Fibroblast of skin of back (primary cell): Measurements from ENCODE around the gene ATP8B2. TPM values are rescaled to one million over a fixed set of nuclear protein-coding genes. Genes with fewer than 3 reads are reported as not detected.
"Not testable (repeated sequence)": the region's sequence is repeated elsewhere in the genome, so short reads cannot be mapped to it uniquely, and the experiment has no call there.

Source experiments
- DNase-seq: peaks from one replicate; pipeline ENCODE4 v3.0.0-alpha.2; 2013
- polyA plus RNA-seq, 2 experiments: library from polyadenylated mRNA; unstranded; fragments of 120-200 nt; gene quantifications; one replicate each; pipeline ENCODE4 v1.2.1, GENCODE V29; 2013; ENCODE audit not compliant: insufficient read length in 2 of 2

ATP8B2 gene, protein sequence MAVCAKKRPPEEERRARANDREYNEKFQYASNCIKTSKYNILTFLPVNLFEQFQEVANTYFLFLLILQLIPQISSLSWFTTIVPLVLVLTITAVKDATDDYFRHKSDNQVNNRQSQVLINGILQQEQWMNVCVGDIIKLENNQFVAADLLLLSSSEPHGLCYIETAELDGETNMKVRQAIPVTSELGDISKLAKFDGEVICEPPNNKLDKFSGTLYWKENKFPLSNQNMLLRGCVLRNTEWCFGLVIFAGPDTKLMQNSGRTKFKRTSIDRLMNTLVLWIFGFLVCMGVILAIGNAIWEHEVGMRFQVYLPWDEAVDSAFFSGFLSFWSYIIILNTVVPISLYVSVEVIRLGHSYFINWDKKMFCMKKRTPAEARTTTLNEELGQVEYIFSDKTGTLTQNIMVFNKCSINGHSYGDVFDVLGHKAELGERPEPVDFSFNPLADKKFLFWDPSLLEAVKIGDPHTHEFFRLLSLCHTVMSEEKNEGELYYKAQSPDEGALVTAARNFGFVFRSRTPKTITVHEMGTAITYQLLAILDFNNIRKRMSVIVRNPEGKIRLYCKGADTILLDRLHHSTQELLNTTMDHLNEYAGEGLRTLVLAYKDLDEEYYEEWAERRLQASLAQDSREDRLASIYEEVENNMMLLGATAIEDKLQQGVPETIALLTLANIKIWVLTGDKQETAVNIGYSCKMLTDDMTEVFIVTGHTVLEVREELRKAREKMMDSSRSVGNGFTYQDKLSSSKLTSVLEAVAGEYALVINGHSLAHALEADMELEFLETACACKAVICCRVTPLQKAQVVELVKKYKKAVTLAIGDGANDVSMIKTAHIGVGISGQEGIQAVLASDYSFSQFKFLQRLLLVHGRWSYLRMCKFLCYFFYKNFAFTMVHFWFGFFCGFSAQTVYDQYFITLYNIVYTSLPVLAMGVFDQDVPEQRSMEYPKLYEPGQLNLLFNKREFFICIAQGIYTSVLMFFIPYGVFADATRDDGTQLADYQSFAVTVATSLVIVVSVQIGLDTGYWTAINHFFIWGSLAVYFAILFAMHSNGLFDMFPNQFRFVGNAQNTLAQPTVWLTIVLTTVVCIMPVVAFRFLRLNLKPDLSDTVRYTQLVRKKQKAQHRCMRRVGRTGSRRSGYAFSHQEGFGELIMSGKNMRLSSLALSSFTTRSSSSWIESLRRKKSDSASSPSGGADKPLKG
- 57.0 TPM for polyA plus RNA-seq (2013, experiment 1 of 2; ENCODE audit: insufficient read length)
- polyA plus RNA-seq (2013, experiment 2 of 2; ENCODE audit: insufficient read length) = 64.7 TPM

DNA sequence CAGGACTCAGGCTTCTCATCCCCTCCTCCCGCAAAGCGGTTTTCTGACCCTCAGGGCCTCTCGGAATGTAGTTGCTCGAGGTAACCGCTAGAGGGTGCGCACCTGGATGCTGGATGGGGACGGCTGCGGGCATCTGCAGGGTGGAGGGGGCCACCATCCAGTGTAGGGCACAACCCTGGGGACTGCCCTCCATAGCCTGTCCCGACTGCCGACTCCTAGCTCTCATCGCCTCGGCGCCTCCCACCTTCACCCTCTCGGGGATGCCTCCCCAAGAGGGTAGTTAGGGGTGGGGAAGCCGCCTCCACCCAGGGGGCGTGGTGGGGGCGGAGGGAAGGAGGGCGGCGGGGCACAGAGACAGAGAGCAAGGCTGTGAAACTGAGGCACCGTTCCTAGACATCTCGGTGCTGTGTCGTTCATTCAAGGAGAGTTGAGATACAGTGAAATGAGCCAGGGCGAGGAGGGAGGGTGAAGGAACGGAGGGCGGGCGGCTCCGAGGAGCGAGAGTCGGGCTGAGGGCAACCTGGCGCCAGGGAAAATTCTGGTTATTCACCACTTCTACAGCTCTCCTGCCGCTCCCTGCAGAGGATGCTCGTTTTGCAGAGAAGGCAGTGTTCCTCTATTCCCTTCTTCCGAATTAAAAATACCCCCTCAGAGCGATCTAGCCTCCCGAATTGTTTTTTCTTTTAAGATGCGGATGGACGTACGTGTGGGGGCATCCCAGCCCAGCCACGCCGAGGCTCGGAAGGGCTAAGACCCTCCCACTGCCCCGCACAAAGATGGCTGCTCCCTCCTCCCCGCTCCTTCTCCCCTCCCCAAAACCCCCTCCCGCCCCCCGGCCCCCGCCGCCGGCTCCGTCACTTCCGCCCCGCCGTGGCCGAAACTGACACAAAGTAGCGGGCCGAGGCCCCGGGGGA, at the start of gene ATP8B2:
Gene ATP8B2 (plus strand): TSS at position 857 of the 914 bp plus-strand sequence. CDS start 2,617 bp downstream, outside the sequence.
- DNase-seq = peak; percentile 77

DNA sequence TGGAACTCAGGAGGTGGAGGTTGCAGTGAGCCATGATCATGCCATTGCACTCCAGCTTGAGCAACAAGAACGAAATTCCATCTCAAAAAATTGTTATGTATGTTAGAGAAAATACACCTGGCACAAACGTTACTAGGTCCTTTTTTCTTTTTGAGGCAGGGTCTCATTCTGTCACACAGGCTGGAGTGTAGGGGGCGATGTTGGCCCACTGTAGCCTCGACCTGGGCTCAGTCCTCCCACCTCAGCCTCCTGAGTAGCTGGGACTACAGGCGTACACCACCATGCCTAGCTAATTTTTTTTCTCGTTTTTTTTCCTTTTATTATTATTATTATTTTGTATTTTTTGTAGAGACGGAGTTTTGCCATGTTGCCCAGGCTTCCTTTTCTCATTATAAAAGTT, 48.5 kb upstream of the ATP8B2 start:
- DNase-seq = no peak

DNA sequence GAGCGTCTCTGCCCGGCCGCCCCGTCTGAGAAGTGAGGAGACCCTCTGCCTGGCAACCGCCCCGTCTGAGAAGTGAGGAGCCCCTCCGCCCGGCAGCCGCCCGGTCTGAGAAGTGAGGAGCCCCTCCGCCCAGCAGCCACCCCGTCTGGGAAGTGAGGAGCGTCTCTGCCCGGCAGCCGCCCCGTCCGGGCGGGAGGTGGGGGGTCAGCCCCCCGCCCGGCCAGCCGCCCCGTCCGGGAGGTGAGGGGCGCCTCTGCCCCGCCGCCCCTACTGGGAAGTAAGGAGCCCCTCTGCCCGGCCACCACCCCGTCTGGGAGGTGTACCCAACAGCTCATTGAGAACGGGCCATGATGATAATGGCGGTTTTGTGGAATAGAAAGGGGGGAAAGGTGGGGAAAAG, 37.7 kb upstream of the ATP8B2 start:
- not testable (repeated sequence) for DNase-seq

DNA sequence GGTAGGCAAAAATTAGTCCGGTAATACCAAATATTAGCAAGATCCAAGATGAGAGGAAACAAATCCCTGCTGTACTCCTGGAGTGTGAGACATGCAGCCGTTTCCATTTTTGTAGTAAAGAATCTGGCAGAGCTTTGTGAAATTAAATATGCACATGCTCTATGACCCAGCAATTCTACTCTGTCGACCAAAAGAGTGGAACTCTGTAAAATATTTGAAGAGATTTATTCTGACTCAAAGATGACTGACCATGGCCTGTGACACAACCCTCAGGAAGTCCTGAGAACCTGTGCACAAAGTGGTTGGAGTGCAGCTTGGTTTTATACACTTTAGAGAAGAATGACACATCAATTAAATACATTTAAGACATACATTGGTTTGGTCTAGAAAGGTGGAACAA, 36.7 kb upstream of the ATP8B2 start:
- no peak for DNase-seq

DNA sequence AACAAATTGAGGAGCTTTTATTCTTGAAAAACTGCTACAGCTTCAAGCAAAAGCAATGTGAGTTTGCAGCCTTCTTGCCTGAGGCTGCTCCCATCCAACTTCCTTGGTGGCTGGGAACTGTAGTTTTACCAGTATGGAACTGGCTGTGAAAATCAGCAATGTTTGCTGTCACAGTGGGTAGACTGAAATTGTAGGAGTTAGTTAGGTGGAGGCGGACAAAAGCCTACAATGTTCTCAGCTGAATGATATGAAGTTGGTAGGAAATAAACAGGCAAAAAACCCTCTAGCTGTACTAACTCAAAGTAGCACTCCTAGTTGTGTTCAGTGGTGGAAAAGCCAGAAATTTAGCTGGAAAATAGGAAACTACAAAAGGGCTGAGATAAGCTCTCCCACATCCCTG, 34.4 kb upstream of the ATP8B2 start:
- DNase-seq = no peak

DNA sequence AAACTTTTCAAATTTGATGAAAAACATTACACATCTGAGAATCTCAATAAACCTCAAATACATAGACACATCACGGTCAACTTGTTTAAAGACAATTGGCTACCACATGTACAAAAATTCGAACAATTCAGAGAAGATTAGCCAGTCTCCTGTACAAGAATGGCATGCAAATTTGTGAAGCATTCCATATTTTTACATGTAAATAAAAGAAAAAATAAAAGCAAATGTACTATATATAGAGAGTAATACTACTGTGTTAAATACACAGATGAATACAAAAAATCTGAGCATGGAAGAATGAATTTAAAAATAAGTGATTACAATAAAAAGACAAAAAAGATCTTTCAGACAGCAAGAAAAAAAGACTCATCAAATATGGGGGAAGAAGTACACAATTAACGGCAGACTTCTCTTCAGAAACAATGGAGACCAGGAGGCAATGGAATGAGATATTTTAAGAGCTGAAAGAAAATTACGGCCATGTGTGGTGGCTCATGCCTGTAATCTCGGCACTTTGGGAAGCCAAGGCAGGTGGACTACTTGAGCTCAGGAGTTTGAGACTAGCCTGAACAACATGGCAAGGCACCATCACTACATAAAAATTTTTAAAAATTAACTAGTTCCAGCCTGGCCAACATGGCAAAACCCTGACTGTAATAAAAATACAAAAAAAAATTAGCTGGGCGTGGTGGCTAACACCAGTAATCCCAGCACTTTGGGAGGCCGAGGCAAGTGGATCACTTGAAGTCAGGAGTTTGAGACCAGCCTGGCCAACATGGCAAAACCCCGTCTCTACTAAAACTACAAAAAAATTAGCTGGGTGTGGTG, 29.7 kb upstream of the ATP8B2 start:
- DNase-seq = no peak

DNA sequence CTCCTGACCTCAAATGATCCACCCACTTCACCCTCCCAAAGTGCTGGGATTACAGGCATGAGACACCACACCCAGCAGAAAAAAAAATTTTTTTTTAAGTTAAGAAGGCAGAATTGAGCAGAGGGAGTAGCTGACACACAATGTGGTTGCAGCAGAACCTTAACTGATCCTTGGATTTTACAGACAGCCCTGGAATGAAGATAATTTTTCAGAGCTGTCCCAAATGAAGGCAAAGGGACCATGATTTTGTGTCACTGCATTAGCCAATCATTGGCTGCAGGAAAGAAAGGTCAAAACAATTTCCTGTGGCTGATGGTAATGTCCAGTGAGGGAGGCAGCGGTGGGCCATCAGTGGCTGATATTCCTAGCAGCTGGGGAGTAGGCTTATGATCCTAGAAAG, 23.7 kb upstream of the ATP8B2 start:
- no peak for DNase-seq

DNA sequence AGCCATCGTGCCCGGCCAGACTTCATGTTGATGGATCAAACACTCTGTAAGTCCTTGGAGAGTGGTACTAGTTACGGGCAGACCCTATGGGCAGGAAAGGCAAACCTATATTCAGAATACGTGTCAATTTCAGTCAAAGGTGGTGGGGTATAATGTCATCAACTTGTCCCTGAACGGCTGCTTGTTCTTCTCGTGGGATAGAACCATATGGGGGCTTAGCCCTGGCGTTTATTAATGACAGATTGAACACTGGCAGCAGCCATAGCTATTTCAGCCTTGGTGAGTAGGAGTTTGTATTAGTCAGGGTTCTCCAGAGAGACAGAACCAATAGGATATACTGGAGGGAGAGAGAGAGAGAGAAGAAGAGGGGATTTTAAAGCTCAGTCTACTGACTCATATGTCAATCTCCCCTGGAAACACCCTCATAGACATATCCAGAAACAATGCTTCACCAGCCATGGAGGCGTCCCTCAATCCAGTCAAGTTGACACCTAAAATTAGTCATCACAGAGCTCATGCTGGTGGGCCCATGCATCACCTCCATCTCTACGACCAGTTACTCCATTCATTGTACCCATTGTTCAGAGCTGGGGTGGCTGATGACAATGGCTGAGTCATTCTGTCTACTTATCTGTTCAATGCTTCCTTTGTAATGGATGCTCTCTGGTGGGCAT, 20.5 kb upstream of the ATP8B2 start:
- no peak for DNase-seq

DNA sequence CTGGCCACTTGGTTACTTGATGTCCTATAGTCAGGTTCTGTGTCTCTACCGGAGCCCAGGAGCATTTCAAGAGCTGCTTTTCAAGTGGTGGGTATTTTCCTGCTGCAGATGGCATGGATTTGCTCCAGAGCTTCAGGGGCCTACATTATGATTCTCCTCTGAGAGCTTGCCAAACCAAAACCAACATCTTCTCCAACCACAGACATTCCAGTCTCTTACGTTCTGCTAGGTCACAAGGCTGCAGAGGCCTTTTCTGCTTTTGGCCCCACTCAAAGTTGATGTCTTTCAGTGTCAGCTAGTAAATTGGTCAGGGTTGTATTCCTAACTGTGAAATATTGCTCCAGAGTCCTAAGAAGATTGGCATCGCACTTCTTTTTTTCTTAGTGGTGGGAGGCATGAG, 19.2 kb upstream of the ATP8B2 start:
- peak; percentile 16 for DNase-seq

DNA sequence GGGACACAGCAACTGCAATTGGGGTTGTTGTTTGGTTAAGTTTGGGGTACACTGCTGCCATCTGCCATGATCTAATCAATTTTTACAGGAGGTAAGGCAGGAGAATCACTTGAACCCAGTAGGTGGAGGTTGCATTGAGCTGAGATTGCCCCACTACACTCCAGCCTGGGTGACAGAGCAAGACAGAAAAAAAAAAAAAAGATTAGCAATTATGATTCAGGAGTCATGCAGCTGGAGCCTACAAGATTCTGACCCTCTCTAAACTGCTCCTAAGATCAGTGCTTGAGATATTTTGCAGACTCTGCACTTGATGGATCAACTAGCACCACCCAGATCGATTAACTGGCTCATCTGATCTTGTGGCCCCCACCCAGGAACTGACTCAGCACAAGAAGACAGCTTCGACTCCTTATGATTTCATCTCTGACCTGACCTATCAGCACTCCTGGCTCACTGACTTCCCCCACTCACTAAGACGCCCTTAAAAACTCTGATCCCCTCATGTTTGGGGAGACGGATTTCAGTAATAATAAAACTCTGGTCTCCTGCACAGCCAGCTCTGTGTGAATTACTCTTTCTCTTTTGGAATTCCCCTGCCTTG, 17.6 kb upstream of the ATP8B2 start:
- not testable (repeated sequence) for DNase-seq

DNA sequence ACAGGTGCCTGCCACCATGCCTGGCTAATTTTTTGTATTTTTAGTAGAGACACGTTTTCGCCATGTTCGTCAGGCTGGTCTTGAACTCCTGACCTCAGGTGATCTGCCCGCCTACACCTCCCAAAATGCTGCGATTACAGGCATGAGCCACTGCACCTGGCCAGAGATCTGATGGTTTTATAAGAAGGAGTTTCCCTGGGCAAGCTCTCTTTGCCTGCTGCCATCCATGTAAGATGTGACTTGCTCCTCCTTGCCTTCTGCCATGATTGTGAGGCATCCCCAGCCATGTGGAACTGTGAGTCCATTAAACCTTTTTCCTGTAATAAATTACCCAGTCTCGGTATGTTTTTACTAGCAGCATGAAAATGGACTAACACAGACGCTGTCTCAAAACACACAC, 16.2 kb upstream of the ATP8B2 start:
- DNase-seq = not testable (repeated sequence)

DNA sequence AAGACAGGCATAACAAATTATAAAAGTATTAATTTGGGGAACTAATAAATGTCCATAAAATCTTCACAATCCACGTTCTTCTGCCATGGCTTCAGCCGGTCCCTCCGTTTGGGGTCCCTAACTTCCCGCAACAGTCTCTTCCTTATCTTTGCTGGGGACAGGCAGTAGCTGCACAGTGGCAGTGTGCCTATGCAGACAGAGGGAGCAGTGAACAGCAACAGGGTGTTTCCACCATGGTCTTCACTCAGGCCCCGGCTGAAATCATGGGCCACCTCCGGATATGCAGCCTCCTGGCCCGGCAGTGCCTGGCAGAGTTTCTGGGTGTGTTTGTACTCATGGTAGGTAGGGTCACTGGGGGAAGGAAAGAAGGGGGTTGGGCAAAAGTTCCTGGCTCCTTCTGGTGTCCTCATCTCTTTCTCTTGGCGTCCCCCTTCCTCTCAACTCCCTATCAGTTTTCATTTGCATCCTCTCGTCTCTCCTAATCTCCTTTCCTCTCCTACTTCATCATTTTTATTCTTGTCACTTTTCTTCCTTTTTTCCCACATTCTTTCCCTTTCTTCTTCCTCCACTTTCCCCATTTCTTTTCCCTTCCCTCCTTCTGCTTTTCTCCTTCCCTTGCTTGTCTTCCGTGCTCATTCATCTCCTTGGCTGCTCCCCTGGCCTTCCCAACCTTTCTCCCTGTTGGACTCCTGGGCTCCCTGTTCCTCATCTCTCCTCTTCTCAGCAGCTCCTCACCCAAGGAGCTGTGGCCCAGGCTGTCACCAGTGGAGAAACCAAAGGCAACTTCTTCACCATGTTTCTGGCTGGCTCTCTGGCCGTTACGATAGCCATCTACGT, 12.9 kb upstream of the ATP8B2 start:
- DNase-seq = not testable (repeated sequence)

DNA sequence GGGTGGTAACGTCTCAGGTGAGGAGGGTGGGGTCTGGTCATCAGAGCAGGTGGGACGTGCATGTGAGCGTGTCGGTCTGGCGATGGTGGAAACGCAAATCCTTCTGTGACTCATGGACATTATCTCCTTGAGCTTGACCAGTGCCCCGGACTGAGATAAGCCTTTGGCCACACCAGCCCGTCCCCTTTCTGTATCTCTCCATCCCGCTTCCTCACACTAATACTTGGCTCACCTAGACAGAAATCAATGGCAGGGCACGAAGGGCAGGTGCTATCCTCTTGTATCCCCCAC, 12.3 kb upstream of the ATP8B2 start:
- DNase-seq = no peak

DNA sequence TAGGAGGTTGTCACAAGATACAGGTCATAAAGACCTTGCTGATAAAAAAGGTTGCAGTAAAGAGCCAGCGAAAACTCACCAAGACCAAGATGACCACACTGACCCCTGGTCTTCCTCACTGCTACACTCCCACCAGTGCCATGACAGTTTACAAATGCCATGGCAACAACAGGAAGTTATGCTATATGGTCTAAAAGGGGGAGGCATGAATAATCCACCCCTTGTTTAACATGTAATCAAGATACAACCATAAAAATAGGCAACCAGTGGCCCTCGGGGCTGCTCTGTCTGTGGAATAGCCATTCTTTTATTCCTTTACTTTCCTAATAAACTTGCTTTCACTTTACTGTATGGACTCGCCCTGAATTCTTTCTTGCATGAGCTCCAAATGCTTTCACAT, 11.1 kb upstream of the ATP8B2 start:
- not testable (repeated sequence) for DNase-seq

DNA sequence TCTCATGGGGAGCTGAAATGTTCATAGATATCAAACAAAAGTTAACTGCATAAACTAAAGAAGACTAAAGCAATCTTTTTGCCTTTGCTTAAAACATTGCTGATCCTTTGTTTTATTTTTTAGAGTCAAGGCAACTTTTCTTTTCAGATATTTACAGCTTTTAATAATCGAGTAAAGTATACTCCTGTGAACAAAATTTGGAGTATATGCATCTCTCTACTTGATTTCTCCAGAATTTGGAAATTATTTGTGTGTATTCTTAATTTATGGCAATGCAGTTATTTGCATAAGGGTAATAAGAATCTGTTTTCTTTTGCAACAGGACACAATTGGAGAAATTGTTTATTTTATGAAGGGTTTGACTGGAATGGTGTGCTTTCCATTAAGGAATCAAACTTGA, 8.6 kb upstream of the ATP8B2 start:
- DNase-seq = no peak

DNA sequence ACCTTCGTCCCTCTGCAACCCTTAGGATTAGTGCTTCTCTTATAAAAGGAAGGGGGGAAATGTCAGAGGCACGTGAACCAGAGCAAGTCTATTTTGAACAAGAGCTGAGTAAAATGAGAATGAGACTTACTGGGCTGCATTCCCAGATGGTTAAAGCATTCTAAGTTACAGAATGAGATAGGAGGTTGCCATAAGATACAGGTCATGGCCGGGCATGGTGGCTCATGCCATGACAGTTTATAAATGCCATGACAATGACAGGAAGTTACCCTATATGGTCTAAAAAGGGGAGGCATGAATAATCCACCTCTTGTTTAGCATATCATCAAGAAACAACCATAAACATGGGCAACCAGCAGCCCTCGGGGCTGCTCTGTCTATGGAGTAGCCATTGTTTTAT, 6.9 kb upstream of the ATP8B2 start:
- DNase-seq = no peak

DNA sequence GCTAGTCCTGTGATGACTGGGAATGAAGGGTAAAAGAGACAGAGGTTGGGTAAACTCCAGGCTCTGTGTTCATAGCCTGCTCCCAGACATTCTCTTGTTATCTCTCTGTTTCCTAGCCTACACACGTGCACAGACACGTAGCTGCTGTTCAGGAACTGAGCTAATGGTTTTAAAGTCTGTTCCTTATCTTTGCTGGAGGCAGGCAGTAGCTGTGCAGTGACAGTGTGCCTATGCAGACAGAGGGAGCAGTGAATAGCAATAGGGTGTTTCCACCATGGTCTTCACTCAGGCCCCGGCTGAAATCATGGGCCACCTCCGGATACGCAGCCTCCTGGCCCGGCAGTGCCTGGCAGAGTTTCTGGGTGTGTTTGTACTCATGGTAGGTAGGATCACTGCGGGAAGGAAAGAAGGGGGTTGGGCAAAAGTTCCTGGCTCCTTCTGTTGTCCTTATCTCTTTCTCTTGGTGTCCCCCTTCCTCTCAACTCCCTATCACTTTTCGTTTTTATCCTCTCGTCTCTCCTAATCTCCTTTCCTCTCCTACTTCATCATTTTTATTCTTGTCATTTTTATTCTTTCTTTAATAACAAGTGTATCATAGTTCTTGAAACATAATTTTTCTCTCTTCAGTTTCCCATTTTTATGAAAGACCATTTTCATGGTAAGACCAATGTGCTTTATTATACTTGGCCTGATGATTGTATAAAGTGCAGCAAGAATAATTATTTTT, 4.3 kb upstream of the ATP8B2 start, which contains the start of gene AQP10:
Gene AQP10 (plus strand): TSS at position 212 of the 727 bp plus-strand sequence. CDS start 63 bp downstream, at position 275.
- no peak for DNase-seq

DNA sequence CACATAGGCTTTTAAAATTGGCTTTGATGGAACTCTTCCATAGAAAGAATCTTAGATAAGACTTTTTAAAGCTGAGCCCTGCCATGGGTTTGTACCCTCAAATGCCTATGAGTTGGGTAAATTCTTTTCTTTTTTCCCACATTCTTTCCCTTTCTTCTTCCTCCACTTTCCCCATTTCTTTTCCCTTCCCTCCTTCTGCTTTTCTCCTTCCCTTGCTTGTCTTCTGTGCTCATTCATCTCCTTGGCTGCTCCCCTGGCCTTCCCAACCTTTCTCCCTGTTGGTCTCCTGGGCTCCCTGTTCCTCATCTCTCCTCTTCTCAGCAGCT, 3.8 kb upstream of the ATP8B2 start:
- DNase-seq = not testable (repeated sequence)
